HG03280 (cell line): ENCODE data around the gene ENOX1.

Experiments used
- ATAC-seq: cut with Tn5 transposase; IDR thresholded peaks from one replicate; pipeline ENCODE4 v1.9.1; 2021; ENCODE audit warnings: mild to moderate bottlenecking, moderate library complexity; ENCODE audit not compliant: unreplicated experiment

Gene ENOX1

GRCh38 chr13:43297967-43298678 lies 488.6 kb downstream of the ENOX1 start:
- ATAC-seq: no peak

- no peak for ATAC-seq
Observed at GRCh38 chr13:43295825-43296564, 490.8 kb downstream of the ENOX1 start.

- no peak for ATAC-seq
Observed at GRCh38 chr13:43295321-43295720, 491.5 kb downstream of the ENOX1 start.

- no peak for ATAC-seq
Observed at GRCh38 chr13:43294412-43294811, 492.4 kb downstream of the ENOX1 start.

GRCh38 chr13:43293986-43294385 lies 492.8 kb downstream of the ENOX1 start:
- no peak for ATAC-seq

- ATAC-seq: no peak
Observed at GRCh38 chr13:43293561-43293960, 493.2 kb downstream of the ENOX1 start.

GRCh38 chr13:43293008-43293407 lies 493.8 kb downstream of the ENOX1 start:
- no peak for ATAC-seq

- ATAC-seq: no peak
Observed at GRCh38 chr13:43291287-43292060, 495.3 kb downstream of the ENOX1 start.

GRCh38 chr13:43289470-43290255 lies 497.1 kb downstream of the ENOX1 start:
- no peak for ATAC-seq

- no peak for ATAC-seq
Observed at GRCh38 chr13:43286751-43287150, 500.0 kb downstream of the ENOX1 start.

GRCh38 chr13:43285933-43286597 lies 500.7 kb downstream of the ENOX1 start:
- ATAC-seq: no peak

- ATAC-seq: no peak
Observed at GRCh38 chr13:43284162-43284561, 502.6 kb downstream of the ENOX1 start.

- ATAC-seq: no peak
Observed at GRCh38 chr13:43279696-43280095, 507.1 kb downstream of the ENOX1 start.

- no peak for ATAC-seq
Observed at GRCh38 chr13:43278127-43278526, 508.6 kb downstream of the ENOX1 start.

- no peak for ATAC-seq
Observed at GRCh38 chr13:43277142-43277541, 509.6 kb downstream of the ENOX1 start.

GRCh38 chr13:43274881-43275280 lies 511.9 kb downstream of the ENOX1 start:
- ATAC-seq: no peak

- no peak for ATAC-seq
Observed at GRCh38 chr13:43273362-43273761, 513.4 kb downstream of the ENOX1 start.

GRCh38 chr13:43272851-43273250 lies 513.9 kb downstream of the ENOX1 start:
- no peak for ATAC-seq

GRCh38 chr13:43271152-43271551 lies 515.6 kb downstream of the ENOX1 start:
- no peak for ATAC-seq

- ATAC-seq: no peak
Observed at GRCh38 chr13:43270130-43270830, 516.5 kb downstream of the ENOX1 start.
